ENCODE results near the gene LAMTOR1. TPM values are rescaled to one million over a fixed set of nuclear protein-coding genes. Genes with fewer than 3 reads are reported as not detected.

The LAMTOR1 gene
- total and polyA plus RNA-seq, 10 of the 15 experiments (the other 5 are each of a cell fraction or from before 2014, with no cell fraction given) = 58.8 to 141 (median 110) TPM

GRCh38 chr11:72091292-72091691 lies 11.8 kb downstream of the LAMTOR1 start (continued):
- peak; percentile 67; the same call in 1 of the 2 replicates for TF ChIP-seq ZNF592 (IDR thresholded peaks at IDR 0.05)
- peak; percentile 96 for TF ChIP-seq SMC3 (IDR thresholded peaks at IDR 0.05; ENCODE audit: borderline replicate concordance, low read length)
- TF ChIP-seq BRCA1 (IDR thresholded peaks at IDR 0.05; ENCODE audit: low read depth, low read length) = no peak
- no peak for TF ChIP-seq NR2C2 (IDR thresholded peaks at IDR 0.05; ENCODE audit: borderline replicate concordance, control insufficient read depth, insufficient read length, low read depth)
- TF ChIP-seq CTCF (IDR thresholded peaks at IDR 0.05 in 2 of 3, conservative IDR thresholded peaks at IDR 0.05 in 1 of 3; ENCODE audit: control insufficient read depth in 2 of 3, extremely low read depth in 1 of 3, insufficient read depth in 1 of 3, low read depth in 3 of 3, low read length in 3 of 3) = peak; percentile 84 to 91 (median 89)
- TF ChIP-seq POLR2A (IDR thresholded peaks at IDR 0.05; ENCODE audit: low read depth, low read length) = no peak; the same call in none of the 2 replicates
- TF ChIP-seq TBL1XR1 (IDR thresholded peaks at IDR 0.05; ENCODE audit: low read depth, low read length) = no peak
- no peak for TF ChIP-seq ZNF622 (IDR thresholded peaks at IDR 0.05)
- peak; percentile 42; the same call in 1 of the 2 replicates for TF ChIP-seq ESRRA (IDR thresholded peaks at IDR 0.05; ENCODE audit: low read length)
- TF ChIP-seq RAD21 (IDR thresholded peaks at IDR 0.05; ENCODE audit: insufficient read depth, low read depth, low read length) = peak; percentile 93
- TF ChIP-seq WRNIP1 (IDR thresholded peaks at IDR 0.05; ENCODE audit: borderline replicate concordance, low read depth, low read length) = 0 out of 2 replicates have a peak, but pooled peaks have one; percentile 34
- TF ChIP-seq CBX3 (IDR thresholded peaks at IDR 0.05; ENCODE audit: borderline replicate concordance, low read depth) = no peak
- 0 out of 2 replicates have a peak, but pooled peaks have one; percentile 44 for TF ChIP-seq SMARCA5 (IDR thresholded peaks at IDR 0.05)
- no peak for TF ChIP-seq BMI1 (IDR thresholded peaks at IDR 0.05; ENCODE audit: borderline replicate concordance)
- TF ChIP-seq NR2F1 (conservative IDR thresholded peaks at IDR 0.05) = peak; percentile 42; the same call in 1 of the 2 replicates
- 0 out of 2 replicates have a peak, but pooled peaks have one; percentile 16 for TF ChIP-seq RUNX3 (IDR thresholded peaks at IDR 0.05; ENCODE audit: low read length)
- TF ChIP-seq NBN (IDR thresholded peaks at IDR 0.05) = peak; percentile 39; the same call in 1 of the 2 replicates
- TF ChIP-seq FOXK2 (IDR thresholded peaks at IDR 0.05) = no peak
